HAP-1 (cell line): ENCODE results near the gene NPB.
A peak's percentile ranks its signal among the peaks of the same experiment; 100 is the strongest.
"Not testable (repeated sequence)": the region's sequence is repeated elsewhere in the genome, so short reads cannot be mapped to it uniquely, and the experiment has no call there.

Experiments used
- DNase-seq, 2 experiments: peaks; one replicate each; pipeline ENCODE4 v3.0.0-alpha.2; 2016 to 2020; ENCODE audit warnings: low spot score in 2 of 2
- H3K27me3 ChIP-seq: fragments of 250-450 bp; sonication (Bioruptor Pico); 2 replicates; pipeline ENCODE4 v1.5.1; 2020; ENCODE audit warnings: low read depth, mild to moderate bottlenecking, moderate library complexity
- H3K36me3 ChIP-seq: fragments of 250-450 bp; sonication (Bioruptor Pico); replicated peaks from 2 replicates; pipeline ENCODE4 v1.5.1; 2020; ENCODE audit warnings: mild to moderate bottlenecking
- H3K4me1 ChIP-seq: fragments of 250-450 bp; sonication (Bioruptor Pico); 2 replicates; pipeline ENCODE4 v1.5.1; 2020; ENCODE audit warnings: mild to moderate bottlenecking
- H3K4me3 ChIP-seq: fragments of 250-450 bp; sonication (Bioruptor Pico); 2 replicates; pipeline ENCODE4 v1.5.1; 2020; ENCODE audit warnings: mild to moderate bottlenecking, moderate library complexity
- H3K9me3 ChIP-seq: fragments of 250-450 bp; sonication (Bioruptor Pico); 2 replicates; pipeline ENCODE4 v1.5.1; 2020; ENCODE audit warnings: mild to moderate bottlenecking, moderate library complexity
- in situ Hi-C: fragments of 300-500 bp; cut with MboI; formaldehyde crosslinking; loops from 3 replicates; pipeline ENCODE4 v1.14.3; 2020; ENCODE audit warnings: low sequenced_read_pairs, inconsistent platforms, mixed read lengths

NPB gene

DNA sequence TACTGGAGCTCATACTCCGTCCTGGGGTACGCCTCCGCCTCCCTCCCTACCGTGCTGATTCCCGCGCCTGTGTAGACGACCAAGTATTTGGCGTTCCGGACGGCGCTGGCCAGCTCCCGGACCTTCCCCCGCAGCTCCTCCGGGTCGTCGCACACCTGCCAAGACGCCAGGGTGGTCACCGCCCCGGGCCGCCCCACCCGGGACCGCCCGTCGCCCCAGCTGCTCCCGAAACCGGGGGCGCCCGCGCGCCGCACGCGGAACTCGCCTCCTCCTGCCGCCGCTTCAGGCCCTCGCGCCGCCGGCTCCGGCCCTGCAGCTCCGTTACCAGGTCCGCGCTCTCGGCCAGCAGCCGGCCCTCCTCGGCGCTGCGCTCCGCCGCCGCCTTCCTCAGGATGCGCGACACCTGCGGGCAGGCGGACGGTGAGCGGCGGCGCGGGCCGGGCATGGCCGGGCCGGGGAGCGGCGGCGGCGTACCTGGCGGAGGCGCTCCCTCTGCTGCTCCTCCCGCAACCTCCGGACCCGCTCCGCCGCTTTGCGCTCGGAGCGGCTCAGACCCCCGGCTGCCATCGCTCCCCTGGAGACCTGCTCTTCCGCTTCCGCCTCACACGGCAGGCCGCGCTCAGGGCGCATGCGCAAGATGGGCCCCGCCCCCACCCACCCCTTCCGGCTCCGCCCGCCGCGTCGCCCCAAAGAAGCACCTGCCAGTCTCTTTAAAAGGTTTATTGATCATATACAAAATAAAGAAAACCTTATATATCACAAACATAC is 15.7 kb downstream of the NPB start, which contains the start of gene SIRT7:
SIRT7 (minus strand) TSS at position 612 of the 768 bp plus-strand sequence; CDS start at position 567, 45 bp downstream.
- in situ Hi-C loops: no loop called here
- peaks cover 57% of the 10 kb centered on the region for H3K36me3 ChIP-seq

GRCh38 chr17:81918333-81918669 is 16.3 kb downstream of the NPB start:
- H3K27me3 ChIP-seq, H3K9me3 ChIP-seq, H3K4me1 ChIP-seq, in situ Hi-C loops, DNase-seq: not testable (repeated sequence)
- peak overlapping the region; percentile 54 for H3K4me3 ChIP-seq
- H3K36me3 ChIP-seq: peaks cover 52% of the 10 kb centered on the region

More for the DNA sequence above, 15.7 kb downstream of the NPB start, which contains the start of gene SIRT7:
- H3K4me3 ChIP-seq: peak within 1 kb of the TSS; percentile 54
- H3K4me1 ChIP-seq: peaks cover 7% of the 10 kb centered on the region
- DNase-seq: peak; percentile 77 to 84
- H3K27me3 ChIP-seq: no peaks in the 10 kb centered on the region
- H3K9me3 ChIP-seq: no peaks in the 10 kb centered on the region

DNA sequence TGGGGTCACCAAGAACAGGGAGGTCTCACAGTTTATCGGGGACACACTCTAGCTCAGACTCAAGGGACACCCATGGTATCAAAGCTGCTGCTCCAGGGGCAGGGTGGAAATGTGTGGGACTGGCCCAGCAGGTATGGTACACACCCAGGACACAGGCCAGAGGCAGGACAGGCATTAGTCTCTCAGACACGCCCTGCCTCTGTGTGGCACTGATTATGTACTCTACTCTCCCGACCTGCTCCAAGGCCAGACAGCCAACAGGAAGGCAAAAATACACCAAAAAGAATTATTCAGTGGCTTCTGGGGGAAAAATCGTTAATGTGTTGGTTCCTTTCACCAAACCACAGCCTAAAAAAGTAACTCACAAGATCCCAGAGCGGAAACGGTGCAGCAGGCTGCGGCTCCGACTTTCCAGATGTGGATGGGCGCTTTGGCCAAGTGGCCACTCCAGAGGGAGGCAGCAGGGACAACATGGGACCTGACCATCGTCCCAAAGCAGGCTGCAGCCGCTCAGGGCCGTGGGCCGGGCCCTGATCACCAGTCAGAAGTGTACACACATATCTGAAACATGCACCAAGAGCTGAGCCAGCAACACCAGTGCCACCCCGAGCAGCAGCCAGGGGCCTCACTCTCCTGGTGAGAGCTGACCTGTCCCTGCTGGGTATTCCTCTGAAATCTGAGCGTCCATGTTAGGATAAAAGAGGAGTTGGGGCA is 17.0 kb downstream of the NPB start:
- Histone ChIP-seq H3K9me3 (no peaks in the 10 kb centered on the region), H3K4me1 (peaks cover 14% of the 10 kb centered on the region), H3K4me3 (no peak overlapping the region), H3K27me3 (no peaks in the 10 kb centered on the region), H3K36me3 (peaks cover 46% of the 10 kb centered on the region)
- in situ Hi-C loops: no loop called here
- DNase-seq: no peak

GRCh38 chr17:81920612-81921536 is 18.8 kb downstream of the NPB start:
- in situ Hi-C loops: no loop called here
- H3K4me3 ChIP-seq: no peak overlapping the region
- no peaks in the 10 kb centered on the region for H3K27me3 ChIP-seq
- H3K9me3 ChIP-seq: no peaks in the 10 kb centered on the region
- peaks cover 15% of the 10 kb centered on the region for H3K4me1 ChIP-seq
- DNase-seq: no peak
- H3K36me3 ChIP-seq: peaks cover 27% of the 10 kb centered on the region

- in situ Hi-C loops: no loop called here
These were observed 19.5 kb downstream of the NPB start for GRCh38 chr17:81921537-81921862.

GRCh38 chr17:81921996-81922565 is 20.0 kb downstream of the NPB start:
- no peak for DNase-seq
- in situ Hi-C loops: no loop called here
- H3K27me3 ChIP-seq: no peaks in the 10 kb centered on the region
- H3K4me1 ChIP-seq: peaks cover 13% of the 10 kb centered on the region
- no peaks in the 10 kb centered on the region for H3K9me3 ChIP-seq
- H3K36me3 ChIP-seq: peaks cover 20% of the 10 kb centered on the region
- H3K4me3 ChIP-seq: no peak overlapping the region

More at GRCh38 chr17:81921537-81921862, 19.5 kb downstream of the NPB start:
- Histone ChIP-seq H3K9me3 (no peaks in the 10 kb centered on the region), H3K36me3 (peaks cover 23% of the 10 kb centered on the region), H3K4me3 (no peak overlapping the region), H3K27me3 (no peaks in the 10 kb centered on the region), H3K4me1 (peaks cover 18% of the 10 kb centered on the region)
- no peak for DNase-seq

GRCh38 chr17:81922566-81923301 is 20.7 kb downstream of the NPB start:
- Histone ChIP-seq H3K4me1 (peaks cover 11% of the 10 kb centered on the region; the same call in 1 of the 2 replicates), H3K9me3 (no peaks in the 10 kb centered on the region), H3K36me3 (peaks cover 18% of the 10 kb centered on the region), H3K4me3 (no peak overlapping the region), H3K27me3 (no peaks in the 10 kb centered on the region)
- no peak for DNase-seq
- in situ Hi-C loops: no loop called here

- peak overlapping the region; percentile 12 for H3K4me3 ChIP-seq
- in situ Hi-C loops: no loop called here
- peak in 1 of 2 experiments; percentile 59 for DNase-seq
- H3K27me3 ChIP-seq: no peaks in the 10 kb centered on the region
- peaks cover 18% of the 10 kb centered on the region for H3K36me3 ChIP-seq
- H3K4me1 ChIP-seq: peaks cover 11% of the 10 kb centered on the region; the same call in 1 of the 2 replicates
- H3K9me3 ChIP-seq: no peaks in the 10 kb centered on the region
These were observed 21.5 kb downstream of the NPB start for GRCh38 chr17:81923302-81924260.

DNA sequence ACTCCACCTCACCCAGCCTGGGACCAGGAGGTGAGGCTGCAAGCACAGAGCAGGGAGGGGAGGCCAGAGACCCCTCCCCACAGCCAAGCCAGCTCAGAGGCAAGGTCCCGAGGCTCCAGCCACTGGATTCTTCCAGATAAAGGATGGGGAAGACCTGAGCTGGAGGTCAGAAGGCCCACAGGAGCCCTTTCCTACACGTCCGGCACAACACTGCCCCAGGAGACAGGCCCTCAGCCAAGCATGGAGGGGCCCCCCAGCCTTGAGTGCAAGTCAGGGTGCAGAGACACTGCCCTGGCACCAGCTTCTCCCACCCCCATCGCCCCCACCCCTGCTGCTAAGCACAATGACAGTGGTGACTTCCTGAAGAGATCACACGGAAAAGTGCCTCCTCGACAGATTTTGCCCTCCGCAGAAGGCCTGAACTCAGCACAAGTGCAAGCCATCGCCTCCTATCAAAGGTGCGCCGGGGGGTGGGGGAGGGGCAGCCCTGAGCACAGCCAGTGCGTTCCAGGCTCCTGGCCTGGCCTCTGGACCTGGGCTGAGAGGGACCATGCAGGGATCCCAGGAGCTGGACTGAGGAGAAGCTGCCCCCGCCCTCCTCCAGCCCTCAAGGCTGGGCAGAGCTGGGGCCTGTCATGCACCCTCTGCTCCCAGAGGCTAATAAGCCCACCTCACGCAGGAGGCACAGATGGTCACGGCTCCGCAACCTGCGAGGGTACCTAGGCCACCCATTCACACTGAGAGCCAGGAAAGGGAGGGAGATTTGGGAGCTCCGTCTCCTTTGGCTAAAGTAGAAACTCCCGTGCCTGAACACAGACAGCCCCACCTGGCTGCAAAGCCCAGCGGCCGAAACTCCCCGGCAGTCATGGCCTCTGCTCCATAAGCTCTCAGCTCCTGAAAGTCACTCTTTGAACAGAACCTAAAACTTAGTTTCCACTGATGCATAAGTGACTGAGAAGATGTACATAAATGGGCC is 22.8 kb downstream of the NPB start:
- H3K4me1 ChIP-seq: peaks cover 11% of the 10 kb centered on the region; the same call in 1 of the 2 replicates
- H3K36me3 ChIP-seq: peaks cover 13% of the 10 kb centered on the region
- H3K4me3 ChIP-seq: no peak overlapping the region
- no peaks in the 10 kb centered on the region for H3K9me3 ChIP-seq
- in situ Hi-C loops: loop anchor here (5.0 kb wide), 1 partner anchor 97 kb away; the partner anchor contains the start of genes CENPX and LRRC45
- no peaks in the 10 kb centered on the region for H3K27me3 ChIP-seq
- no peak for DNase-seq

DNA sequence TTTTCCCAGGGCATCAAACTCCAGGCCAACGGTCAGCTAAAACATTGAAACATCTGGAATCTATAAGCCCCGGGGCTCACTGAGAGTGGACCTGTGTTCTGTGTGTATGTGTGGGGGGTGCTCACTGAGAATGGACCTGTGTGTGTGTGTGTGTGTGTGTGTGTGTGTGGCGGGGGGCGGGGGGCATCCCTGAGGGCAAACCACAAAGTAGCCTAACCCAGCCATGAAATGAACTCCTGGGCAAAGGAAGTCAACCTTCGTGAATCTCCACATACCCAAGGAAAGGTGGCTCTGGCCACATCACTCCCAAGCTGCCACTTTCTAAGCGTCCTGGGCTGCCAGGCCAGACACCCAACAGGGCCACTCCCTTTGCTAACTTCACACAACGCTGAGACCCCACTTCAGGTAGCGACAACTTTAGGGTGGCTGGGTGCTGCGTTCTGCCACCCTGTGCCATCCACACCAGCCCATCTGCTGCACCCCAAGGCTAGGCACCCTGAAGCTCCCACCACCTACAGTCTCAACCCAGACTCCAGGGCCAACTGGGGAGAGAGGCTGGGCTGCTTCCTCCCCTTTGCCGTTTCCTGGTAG is 23.9 kb downstream of the NPB start:
- peak overlapping the region; percentile 56 for H3K4me3 ChIP-seq
- H3K4me1 ChIP-seq: peaks cover 11% of the 10 kb centered on the region; the same call in 1 of the 2 replicates
- H3K36me3 ChIP-seq: peaks cover 11% of the 10 kb centered on the region
- no peaks in the 10 kb centered on the region for H3K27me3 ChIP-seq
- H3K9me3 ChIP-seq: no peaks in the 10 kb centered on the region
- in situ Hi-C loops: loop anchor here (5.0 kb wide), 1 partner anchor 96 kb away; the partner anchor contains the start of genes CENPX and LRRC45
- DNase-seq: no peak
